SIG-M5 (cell line): ENCODE results near the gene OR7A5.
"Not testable (repeated sequence)": the region's sequence is repeated elsewhere in the genome, so short reads cannot be mapped to it uniquely, and the experiment has no call there.

ENCODE experiments used
- DNase-seq: peaks from one replicate; lab custom pipeline; 2025; lab: John Stamatoyannopoulos, UW

OR7A5 gene

GRCh38 chr19:14835011-14835410 is at the start of gene OR7A5, which contains the start of gene OR7C1:
TSS of gene OR7A5 (minus strand) at chr19:14835185. CDS start at chr19:14828241, 6,944 bp downstream.
TSS of gene OR7C1 (minus strand) at chr19:14835185. CDS start at chr19:14800136, 35,049 bp downstream.
- DNase-seq: no peak

- no peak for DNase-seq
Measured at GRCh38 chr19:14871619-14872230, 36.7 kb upstream of the OR7A5 start.

GRCh38 chr19:14868497-14868896 is 33.5 kb upstream of the OR7A5 start:
- no peak for DNase-seq

GRCh38 chr19:14848822-14849221 is 13.8 kb upstream of the OR7A5 start, which contains the start of gene OR7A10:
TSS of gene OR7A10 (minus strand) at chr19:14848922. CDS start at chr19:14841877, 7,045 bp downstream.
- no peak for DNase-seq

DNA sequence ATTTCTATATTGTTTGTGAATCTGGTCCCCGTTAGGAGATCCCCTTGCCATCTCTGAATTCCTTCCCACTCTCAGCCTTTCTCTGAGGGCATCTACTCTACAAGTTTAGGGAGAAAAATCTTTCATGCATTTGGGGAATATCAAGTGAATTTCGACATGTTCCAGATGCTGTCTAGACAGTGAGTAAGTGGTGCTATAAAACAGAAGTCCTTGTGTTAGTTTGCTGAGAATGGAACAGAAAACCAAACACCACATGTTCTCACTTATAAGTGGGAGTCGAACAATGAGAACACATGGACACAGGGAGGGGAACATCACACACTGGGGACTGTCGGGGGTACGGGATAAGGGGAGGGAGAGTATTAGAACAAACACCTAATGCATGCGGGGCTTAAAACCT is 8.6 kb upstream of the OR7A5 start:
- DNase-seq: no peak

DNA sequence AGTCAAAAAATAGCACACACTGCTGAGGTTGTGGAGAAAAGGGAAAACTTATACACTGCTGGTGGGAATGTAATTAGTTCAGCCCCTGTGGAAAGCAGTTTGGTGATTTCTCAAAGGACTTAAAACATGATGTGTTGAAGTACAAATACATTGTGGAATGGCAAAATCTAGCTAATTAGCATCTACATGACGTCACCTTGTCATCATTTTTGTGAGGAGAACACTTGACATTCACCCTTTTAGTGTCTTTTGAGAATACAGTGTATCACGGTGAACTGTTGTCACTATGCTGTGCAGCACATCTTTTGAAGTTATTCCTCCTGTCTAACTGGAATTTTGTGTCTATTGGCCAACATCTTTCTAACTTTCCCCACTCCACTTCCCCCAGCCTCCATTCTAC is 8.2 kb upstream of the OR7A5 start:
- DNase-seq: no peak

GRCh38 chr19:14840206-14840605 is 5.2 kb upstream of the OR7A5 start:
- no peak for DNase-seq

DNA sequence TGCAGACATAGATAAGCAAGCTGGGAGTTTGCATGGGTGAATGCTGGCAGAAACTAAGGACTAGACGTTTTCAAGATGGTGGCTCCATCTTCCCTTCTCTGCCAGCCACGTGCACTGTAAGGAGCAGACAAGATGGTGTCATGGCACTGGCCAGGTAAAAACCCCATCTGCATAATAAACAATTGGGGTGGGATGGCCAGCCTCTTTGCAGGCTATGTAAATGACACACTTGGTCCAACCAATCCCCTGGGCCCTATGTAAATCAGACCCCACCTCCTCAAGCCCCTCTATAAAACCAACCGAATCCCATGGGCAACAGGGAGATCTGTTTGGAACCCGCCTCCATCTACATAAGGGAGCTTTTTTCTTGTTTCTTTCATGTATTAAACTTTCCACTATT is 2.4 kb upstream of the OR7A5 start:
- no peak for DNase-seq

DNA sequence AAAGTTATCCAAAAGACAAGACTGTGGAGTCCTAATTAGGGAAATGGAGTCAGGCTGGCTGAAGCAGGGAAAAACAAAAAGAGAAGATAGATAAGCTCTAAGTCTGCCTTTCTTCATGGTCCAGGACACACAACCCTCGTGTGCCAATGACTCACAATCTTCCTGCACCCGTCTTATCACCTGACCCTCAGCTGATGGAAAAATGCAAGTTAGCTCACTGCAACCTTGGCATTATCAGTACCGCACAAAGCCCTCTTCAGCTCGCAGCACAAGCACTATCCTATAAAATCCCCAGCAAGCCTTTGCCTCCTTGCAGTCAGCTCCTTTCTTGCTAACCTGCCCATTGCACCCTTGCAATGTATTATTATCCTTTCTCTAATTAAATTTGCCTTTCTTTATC is 4.3 kb downstream of the OR7A5 start:
- no peak for DNase-seq

DNA sequence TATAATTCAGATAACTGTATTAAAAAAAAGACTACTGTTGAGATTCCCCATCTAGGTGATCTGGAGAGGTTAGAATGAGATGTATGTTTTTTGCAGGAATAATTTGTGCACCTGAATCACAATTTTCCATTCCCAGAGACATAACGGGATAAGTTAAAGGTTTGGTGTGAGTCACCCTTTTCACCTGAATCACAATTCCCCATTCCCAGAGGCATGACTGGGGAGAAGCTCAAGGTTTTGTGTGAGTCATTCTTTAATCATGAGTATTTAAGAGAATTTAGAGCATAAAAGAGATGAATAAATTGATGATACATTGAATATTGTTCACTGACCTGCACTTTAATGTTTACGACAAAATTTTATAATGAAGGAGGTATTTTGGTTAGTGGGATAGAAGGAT is 9.0 kb downstream of the OR7A5 start:
- DNase-seq: no peak

- DNase-seq: no peak
Measured at GRCh38 chr19:14821937-14822336, 13.0 kb downstream of the OR7A5 start.

DNA sequence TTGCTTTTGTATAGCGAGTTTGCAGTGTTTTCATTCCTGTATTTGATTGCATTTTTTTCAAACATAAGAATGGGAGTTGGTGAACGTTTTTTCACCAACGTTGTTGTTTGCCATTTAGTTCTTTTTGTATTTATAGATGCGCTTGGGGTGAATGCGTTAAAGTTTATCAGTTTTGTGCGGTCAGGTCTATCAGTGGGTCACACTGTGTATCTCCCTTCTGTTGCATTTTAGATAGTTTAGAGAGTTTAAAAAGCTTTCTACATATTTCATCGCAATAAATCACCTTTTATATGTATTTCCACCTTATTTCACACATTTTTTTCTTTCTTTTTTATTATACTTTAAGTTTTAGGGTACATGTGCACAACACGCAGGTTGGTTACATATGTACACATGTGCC is 16.4 kb downstream of the OR7A5 start:
- DNase-seq: no peak

- DNase-seq: no peak
Measured at GRCh38 chr19:14817052-14817451, 17.9 kb downstream of the OR7A5 start.

- no peak for DNase-seq
Measured at GRCh38 chr19:14814982-14815652, 19.9 kb downstream of the OR7A5 start.

DNA sequence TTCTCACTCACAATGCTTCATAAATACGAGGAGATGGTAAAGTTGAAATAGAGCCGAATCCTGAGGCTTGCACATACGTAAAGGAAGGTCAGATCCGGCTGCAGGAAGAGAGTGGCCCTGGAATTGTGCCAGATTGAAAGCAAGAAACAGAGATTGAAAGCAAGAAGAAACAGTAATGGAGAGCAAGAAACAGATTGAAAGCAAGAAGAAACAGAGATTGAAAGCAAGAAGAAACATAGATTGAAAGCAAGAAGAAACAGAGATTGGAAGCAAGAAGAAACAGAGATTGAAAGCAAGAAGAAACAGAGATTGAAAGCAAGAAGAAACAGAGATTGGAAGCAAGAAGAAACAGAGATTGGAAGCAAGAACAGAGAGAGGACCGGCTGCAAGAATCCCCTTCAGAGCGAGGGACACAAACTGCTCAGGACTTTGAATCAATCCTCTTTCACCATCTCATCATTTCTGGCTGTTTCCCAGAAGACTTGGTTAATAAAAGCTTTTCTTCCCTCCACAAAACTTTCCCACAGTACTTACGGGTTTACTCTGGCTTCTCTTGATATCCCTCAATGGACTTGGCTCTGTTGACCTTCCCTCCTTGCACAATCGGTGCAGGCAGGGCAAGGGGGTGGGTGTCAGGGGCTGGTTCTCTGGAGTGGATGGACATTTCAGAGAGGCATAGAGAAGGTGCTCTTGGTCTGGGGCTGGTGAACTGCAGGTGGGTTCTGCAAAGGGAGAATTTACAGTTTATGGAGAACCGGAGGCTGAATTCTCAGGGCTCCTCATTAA is 25.5 kb downstream of the OR7A5 start:
- no peak for DNase-seq

- no peak for DNase-seq
Measured at GRCh38 chr19:14804765-14805164, 30.2 kb downstream of the OR7A5 start.

DNA sequence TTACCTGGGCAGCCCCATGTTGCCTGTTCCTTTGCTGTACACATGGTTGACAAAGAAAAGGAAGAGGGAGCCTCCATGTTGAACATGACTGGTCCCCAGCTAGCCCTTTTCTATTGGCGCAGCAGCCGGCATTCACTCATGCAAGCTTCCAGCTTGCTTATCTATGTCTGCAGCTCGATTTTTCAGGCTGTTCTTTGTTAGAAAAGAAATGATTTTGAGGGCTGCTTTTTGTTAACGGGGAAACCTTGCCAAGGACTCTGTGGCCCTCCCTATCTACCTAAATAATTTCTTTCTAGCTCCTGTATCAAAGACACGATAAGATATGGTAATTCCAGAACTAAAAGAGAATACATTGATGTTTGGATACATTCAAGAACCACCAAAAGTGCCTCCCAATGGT is 36.2 kb downstream of the OR7A5 start:
- DNase-seq: no peak

DNA sequence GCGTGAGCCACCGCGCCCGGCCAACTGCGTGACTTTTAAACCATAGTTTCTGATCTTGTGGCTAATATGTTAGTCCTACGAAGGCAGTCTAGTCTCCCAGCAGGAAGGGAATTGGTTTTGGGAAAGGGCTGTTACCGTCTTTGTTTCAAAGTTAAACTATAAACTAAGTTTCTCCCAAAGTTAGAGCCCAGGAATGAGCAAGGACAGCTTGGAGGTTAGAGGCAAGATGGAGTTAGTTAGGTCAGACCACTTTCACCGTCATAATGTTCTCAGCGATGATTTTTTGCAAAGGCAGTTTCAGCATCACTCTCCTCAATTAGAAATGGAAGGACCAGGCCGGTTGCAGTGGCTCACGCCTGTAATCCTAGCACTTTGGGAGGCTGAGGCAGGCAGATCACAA is 39.0 kb downstream of the OR7A5 start:
- DNase-seq: no peak

- DNase-seq: no peak
Measured at GRCh38 chr19:14795078-14795721, 39.8 kb downstream of the OR7A5 start.

GRCh38 chr19:14792250-14792649 is 42.7 kb downstream of the OR7A5 start:
- DNase-seq: not testable (repeated sequence)

GRCh38 chr19:14786421-14786851 is 48.5 kb downstream of the OR7A5 start:
- no peak for DNase-seq

DNA sequence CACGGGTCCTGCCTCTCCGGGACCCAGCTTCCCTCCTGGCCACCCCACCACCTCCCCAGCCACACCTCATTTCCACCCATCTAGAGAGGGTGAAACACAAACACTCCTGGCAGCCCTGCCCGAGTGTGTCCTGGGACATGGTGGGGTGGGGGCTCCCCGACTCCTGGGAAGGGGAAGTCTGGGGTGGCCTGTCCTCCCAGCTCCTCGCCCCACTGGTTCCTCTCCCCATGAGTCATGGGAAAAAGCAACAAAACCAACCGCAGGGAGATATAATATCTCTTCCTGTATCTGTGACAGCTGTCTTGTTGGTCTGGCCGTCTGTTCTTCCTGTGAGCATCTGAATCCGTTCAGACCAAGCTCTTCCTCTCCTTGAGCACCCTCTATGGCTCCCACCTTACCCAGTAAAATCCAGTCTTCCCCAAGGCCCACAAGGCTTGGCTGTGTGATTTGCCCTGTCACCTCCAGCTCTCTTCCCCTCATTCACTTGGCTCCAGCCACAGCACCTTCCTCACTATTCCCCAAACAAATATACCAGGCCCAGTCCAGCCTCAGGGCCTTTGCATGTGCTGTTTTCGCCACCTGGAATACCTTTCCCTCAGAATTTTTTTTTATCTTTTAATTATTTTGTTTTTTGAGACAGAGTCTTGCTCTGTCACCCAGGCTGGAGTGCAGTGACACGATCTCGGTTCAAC is 49.7 kb downstream of the OR7A5 start:
- peak; percentile 68 for DNase-seq
